H1 (cell line): ENCODE data around the gene P4HB. TPM values are rescaled to one million over a fixed set of nuclear protein-coding genes. Genes with fewer than 3 reads are reported as not detected.

Source experiments
- ASH2L ChIP-seq: fragments of 200-600, 300-600 bp; sonication (generic); IDR thresholded peaks from one replicate; pipeline ENCODE4 v1.7.1; 2017; ENCODE audit warnings: low read length
- ATF3 ChIP-seq: IDR thresholded peaks from 2 replicates; pipeline ENCODE4 v1.6.1; 2011; ENCODE audit warnings: low read depth, mild to moderate bottlenecking, low read length; ENCODE audit not compliant: insufficient read depth
- JUN ChIP-seq: IDR thresholded peaks from 2 replicates; pipeline ENCODE4 v1.6.1; 2011; ENCODE audit warnings: low read depth, mild to moderate bottlenecking, improper control_type of control experiment, low read length
- KDM1A ChIP-seq: fragments of 200-600, 300-600 bp; sonication (generic); IDR thresholded peaks from 2 replicates; pipeline ENCODE4 v1.7.1; 2016; ENCODE audit warnings: mild to moderate bottlenecking, low read length, borderline replicate concordance
- SRF ChIP-seq: IDR thresholded peaks from 2 replicates; pipeline ENCODE4 v1.6.1; 2011; ENCODE audit warnings: mild to moderate bottlenecking, low read depth, low read length, moderate library complexity
- TAF7 ChIP-seq: optimal IDR thresholded peaks from 2 replicates; pipeline ENCODE3; 2011; ENCODE audit warnings: low read depth, mild to moderate bottlenecking, inconsistent platforms, low read length, moderate library complexity, borderline replicate concordance
- polyA plus RNA-seq, 7 experiments: library from polyadenylated mRNA; depleted of rRNA in 3 of 7; stranded (reverse) in 5 of 7; unstranded in 2 of 7; fragments of >200 nt in 5 of 7; fragments of 200-250 nt in 2 of 7; gene quantifications; 1 replicate in 5 of 7; 2 replicates in 1 of 7; 4 replicates in 1 of 7; pipeline versions ENCODE4 v1.2.1 to v1.2.3, GENCODE V29; 2011 to 2013; ENCODE audit warnings: missing spikeins in 2 of 7, mixed read lengths in 2 of 7
- total RNA-seq: library from RNA; stranded (reverse); fragmentation: NEBNext Ultra II Directional; extraction: Animal tissue kit (Norgen Biotek cat#: 25700); gene quantifications from 2 replicates; pipeline ENCODE4 v1.2.1, GENCODE V29; 2021

The P4HB gene
- total and polyA plus RNA-seq, 2 of the 8 experiments (the other 6 are each of a cell fraction or from before 2014, with no cell fraction given) = 41.4 to 379 TPM

GRCh38 chr17:81888105-81888987 is 28.0 kb upstream of the P4HB start (continued):
- TF ChIP-seq KDM1A = no peak
- no peak for TF ChIP-seq SRF
- TF ChIP-seq JUN = no peak
- TF ChIP-seq TAF7 = no peak
- TF ChIP-seq ASH2L = no peak
- TF ChIP-seq ATF3 = no peak
